ENCODE results near the gene SRGAP2B. TPM values are rescaled to one million over a fixed set of nuclear protein-coding genes. Genes with fewer than 3 reads are reported as not detected.
"Not testable (repeated sequence)": the region's sequence is repeated elsewhere in the genome, so short reads cannot be mapped to it uniquely, and the experiment has no call there.

SRGAP2B gene
- total RNA-seq, 1 donor from 2014 or later: 33.9 TPM

DNA sequence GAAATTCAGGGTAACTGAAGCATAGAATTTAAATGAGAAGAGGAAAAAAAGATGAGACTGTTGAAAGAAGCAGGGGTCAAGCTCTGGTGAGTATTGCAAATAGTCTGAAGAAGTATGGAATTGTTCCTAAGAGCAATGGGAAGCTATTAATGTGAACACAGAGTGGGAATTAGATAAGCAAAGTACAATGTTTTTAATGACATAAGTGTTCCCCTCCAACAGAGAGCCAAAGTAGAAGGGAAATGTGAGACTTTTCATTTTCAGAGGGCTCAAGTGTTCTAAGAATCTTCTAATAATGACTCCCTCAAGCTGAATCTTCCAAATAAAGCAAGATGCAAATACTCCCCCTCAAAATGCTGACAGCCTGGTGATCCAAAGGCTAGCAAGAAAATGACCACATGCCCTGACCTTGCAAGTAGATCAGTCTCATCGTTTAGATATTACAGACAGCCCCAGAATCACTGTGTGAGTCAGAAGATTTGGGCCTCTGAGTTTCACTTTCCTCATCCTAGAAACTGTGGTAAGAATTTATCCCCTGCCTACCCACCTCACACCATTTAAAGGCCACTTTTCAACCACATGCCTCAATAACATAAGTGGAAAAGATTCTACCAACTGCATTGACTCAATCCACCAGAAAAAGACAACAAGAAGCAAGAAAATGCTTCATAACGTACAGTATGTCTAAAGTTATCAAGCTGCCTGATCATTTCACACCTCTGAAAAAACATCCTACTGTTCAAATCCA, 79.2 kb downstream of the SRGAP2B start:
- not testable (repeated sequence) for H3K4me1 ChIP-seq (ENCODE audit: control insufficient read depth in 3 of 3, insufficient read depth in 3 of 3, low read length in 3 of 3); H3K27me3 ChIP-seq (ENCODE audit: control insufficient read depth in 3 of 3, insufficient read depth in 3 of 3, low read length in 3 of 3); H3K27ac ChIP-seq (ENCODE audit: low read depth, low read length); H3K4me3 ChIP-seq (ENCODE audit: low read length in 3 of 3); H3K9ac ChIP-seq (ENCODE audit: low read depth in 1 of 3, low read length in 3 of 3); H3K9me3 ChIP-seq (ENCODE audit: control insufficient read depth in 3 of 3, low read length in 3 of 3); H3K36me3 ChIP-seq (ENCODE audit: control insufficient read depth in 3 of 3, insufficient read depth in 3 of 3, low read length in 3 of 3)

DNA sequence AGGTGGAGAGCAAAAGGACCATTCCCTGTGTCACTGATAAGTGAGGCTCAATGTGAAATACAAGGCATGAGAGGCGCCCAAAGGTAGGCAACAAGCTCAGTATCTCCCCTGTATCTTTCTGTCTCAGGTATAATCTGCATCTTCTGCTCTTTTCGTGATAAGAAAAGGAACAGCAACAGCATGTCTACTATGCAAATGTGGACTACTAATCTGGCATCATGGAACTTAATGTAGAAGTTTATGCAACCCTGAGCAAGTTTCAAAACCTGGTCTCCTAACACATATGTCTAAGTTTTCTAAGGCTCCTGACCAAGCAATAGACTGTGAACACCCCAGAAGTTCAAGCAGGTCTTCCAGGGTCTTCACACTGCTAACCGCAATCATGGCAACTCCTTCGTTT, 81.8 kb downstream of the SRGAP2B start:
- H3K4me3 ChIP-seq (ENCODE audit: low read length in 3 of 3); H3K27ac ChIP-seq (ENCODE audit: low read depth, low read length); H3K4me1 ChIP-seq (ENCODE audit: control insufficient read depth in 3 of 3, insufficient read depth in 3 of 3, low read length in 3 of 3); H3K36me3 ChIP-seq (ENCODE audit: control insufficient read depth in 3 of 3, insufficient read depth in 3 of 3, low read length in 3 of 3); H3K9ac ChIP-seq (ENCODE audit: low read depth in 1 of 3, low read length in 3 of 3); H3K9me3 ChIP-seq (ENCODE audit: control insufficient read depth in 3 of 3, low read length in 3 of 3); H3K27me3 ChIP-seq (ENCODE audit: control insufficient read depth in 3 of 3, insufficient read depth in 3 of 3, low read length in 3 of 3): not testable (repeated sequence)

DNA sequence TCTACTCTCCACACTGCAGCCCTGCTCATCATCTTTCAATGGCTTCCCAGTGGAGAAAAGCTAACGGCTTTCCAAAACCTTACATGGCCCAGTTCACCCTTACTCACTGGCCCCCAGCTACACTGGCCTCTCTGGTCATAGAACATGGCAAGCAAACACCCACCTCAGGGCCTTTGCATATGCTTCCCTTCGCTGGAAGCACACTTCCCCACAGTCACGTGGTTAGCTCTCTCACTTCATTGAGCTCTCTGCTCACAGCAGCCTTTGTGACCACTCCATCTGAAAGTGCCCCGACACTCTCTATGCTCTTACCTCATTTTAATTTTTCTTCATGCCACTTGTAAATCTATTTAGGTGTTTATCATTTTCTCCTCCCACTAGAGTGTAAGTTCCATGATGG, 83.3 kb downstream of the SRGAP2B start:
- H3K36me3 ChIP-seq (ENCODE audit: control insufficient read depth in 3 of 3, insufficient read depth in 3 of 3, low read length in 3 of 3); H3K4me1 ChIP-seq (ENCODE audit: control insufficient read depth in 3 of 3, insufficient read depth in 3 of 3, low read length in 3 of 3); H3K9ac ChIP-seq (ENCODE audit: low read depth in 1 of 3, low read length in 3 of 3); H3K4me3 ChIP-seq (ENCODE audit: low read length in 3 of 3); H3K27ac ChIP-seq (ENCODE audit: low read depth, low read length); H3K27me3 ChIP-seq (ENCODE audit: control insufficient read depth in 3 of 3, insufficient read depth in 3 of 3, low read length in 3 of 3); H3K9me3 ChIP-seq (ENCODE audit: control insufficient read depth in 3 of 3, low read length in 3 of 3): not testable (repeated sequence)

DNA sequence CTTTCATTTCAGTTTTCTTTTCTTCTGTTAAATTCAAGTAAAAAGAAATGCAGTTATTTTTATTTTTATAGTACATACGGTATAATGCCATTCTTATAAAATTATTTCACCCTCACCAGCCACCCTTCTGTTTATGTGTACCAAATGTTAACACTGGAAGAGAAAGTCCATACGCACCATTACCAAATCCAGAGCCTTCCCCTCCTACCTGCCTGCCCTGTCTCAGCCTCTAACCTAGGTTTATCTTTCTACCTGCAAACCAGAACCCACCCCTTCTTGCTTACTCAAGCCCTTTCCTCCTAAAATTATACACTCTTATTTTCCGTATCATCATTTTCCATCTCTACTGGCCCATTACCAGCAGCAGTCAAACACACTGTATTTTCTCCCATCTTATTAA, 84.5 kb downstream of the SRGAP2B start:
- H3K4me1 ChIP-seq (ENCODE audit: control insufficient read depth in 3 of 3, insufficient read depth in 3 of 3, low read length in 3 of 3); H3K9me3 ChIP-seq (ENCODE audit: control insufficient read depth in 3 of 3, low read length in 3 of 3); H3K27me3 ChIP-seq (ENCODE audit: control insufficient read depth in 3 of 3, insufficient read depth in 3 of 3, low read length in 3 of 3); H3K36me3 ChIP-seq (ENCODE audit: control insufficient read depth in 3 of 3, insufficient read depth in 3 of 3, low read length in 3 of 3); H3K9ac ChIP-seq (ENCODE audit: low read depth in 1 of 3, low read length in 3 of 3); H3K27ac ChIP-seq (ENCODE audit: low read depth, low read length); H3K4me3 ChIP-seq (ENCODE audit: low read length in 3 of 3): not testable (repeated sequence)

DNA sequence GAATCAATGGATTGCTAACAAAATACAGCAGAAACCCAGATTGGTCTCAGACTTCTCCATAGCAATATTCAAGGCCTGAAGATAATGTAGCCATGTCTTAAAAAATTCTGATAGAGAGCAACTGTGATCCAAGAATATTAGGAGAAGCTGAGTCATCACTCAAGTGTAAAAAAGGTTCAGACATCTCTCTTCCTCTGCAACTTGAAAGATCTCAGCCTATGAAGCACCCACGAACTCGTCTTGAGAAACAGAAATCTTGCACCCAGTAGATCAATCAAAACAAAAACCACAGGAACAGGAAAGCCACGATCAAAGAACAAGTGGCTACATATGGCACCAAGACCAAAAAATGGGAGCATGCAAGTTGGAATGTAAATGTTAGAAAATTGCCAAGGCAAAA, 85.2 kb downstream of the SRGAP2B start:
- H3K4me3 ChIP-seq (ENCODE audit: low read length in 3 of 3); H3K9ac ChIP-seq (ENCODE audit: low read depth in 1 of 3, low read length in 3 of 3); H3K27ac ChIP-seq (ENCODE audit: low read depth, low read length); H3K36me3 ChIP-seq (ENCODE audit: control insufficient read depth in 3 of 3, insufficient read depth in 3 of 3, low read length in 3 of 3); H3K9me3 ChIP-seq (ENCODE audit: control insufficient read depth in 3 of 3, low read length in 3 of 3); H3K4me1 ChIP-seq (ENCODE audit: control insufficient read depth in 3 of 3, insufficient read depth in 3 of 3, low read length in 3 of 3); H3K27me3 ChIP-seq (ENCODE audit: control insufficient read depth in 3 of 3, insufficient read depth in 3 of 3, low read length in 3 of 3): not testable (repeated sequence)

DNA sequence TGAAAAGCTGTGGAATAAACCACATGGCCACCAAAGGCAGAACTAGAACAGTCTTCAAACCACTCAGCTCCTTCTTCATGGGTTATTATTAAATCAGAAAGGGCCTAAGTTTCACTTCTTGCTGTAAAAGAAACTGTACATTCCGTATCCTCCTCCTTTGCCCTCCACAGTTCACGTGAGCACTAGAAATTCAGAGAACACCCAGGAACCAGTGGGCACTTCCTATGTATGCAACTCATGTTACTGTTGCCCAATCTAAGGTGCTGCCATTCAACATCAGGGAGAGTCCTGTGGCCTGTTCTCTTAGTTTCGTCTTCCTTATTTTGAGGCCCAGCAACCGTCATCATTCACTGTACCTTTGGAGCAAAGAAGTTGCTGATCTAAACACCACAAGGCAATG, 86.7 kb downstream of the SRGAP2B start:
- H3K27ac ChIP-seq (ENCODE audit: low read depth, low read length); H3K27me3 ChIP-seq (ENCODE audit: control insufficient read depth in 3 of 3, insufficient read depth in 3 of 3, low read length in 3 of 3); H3K4me1 ChIP-seq (ENCODE audit: control insufficient read depth in 3 of 3, insufficient read depth in 3 of 3, low read length in 3 of 3); H3K9me3 ChIP-seq (ENCODE audit: control insufficient read depth in 3 of 3, low read length in 3 of 3); H3K4me3 ChIP-seq (ENCODE audit: low read length in 3 of 3); H3K36me3 ChIP-seq (ENCODE audit: control insufficient read depth in 3 of 3, insufficient read depth in 3 of 3, low read length in 3 of 3); H3K9ac ChIP-seq (ENCODE audit: low read depth in 1 of 3, low read length in 3 of 3): not testable (repeated sequence)

DNA sequence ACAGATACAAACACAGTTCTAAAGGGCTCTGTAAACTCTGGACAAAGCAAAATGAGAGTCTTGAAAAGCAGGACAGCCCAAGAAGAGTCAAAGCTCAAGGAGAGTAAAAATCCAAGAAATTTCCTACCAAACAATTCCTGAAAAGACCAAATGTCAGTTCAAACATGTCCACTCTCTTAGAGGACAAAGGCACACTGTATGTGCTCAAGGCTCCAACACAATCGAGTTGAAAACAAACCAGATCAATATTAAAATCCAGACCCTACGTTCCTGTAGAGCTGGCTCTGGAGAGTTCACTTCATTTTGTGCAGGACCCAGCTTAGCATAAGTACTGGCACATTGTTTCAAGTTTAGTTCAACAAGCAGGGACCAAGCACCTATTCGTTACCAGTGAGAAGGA, 90.0 kb downstream of the SRGAP2B start:
- H3K9me3 ChIP-seq (ENCODE audit: control insufficient read depth in 3 of 3, low read length in 3 of 3); H3K27ac ChIP-seq (ENCODE audit: low read depth, low read length); H3K27me3 ChIP-seq (ENCODE audit: control insufficient read depth in 3 of 3, insufficient read depth in 3 of 3, low read length in 3 of 3); H3K9ac ChIP-seq (ENCODE audit: low read depth in 1 of 3, low read length in 3 of 3); H3K36me3 ChIP-seq (ENCODE audit: control insufficient read depth in 3 of 3, insufficient read depth in 3 of 3, low read length in 3 of 3); H3K4me1 ChIP-seq (ENCODE audit: control insufficient read depth in 3 of 3, insufficient read depth in 3 of 3, low read length in 3 of 3); H3K4me3 ChIP-seq (ENCODE audit: low read length in 3 of 3): not testable (repeated sequence)

DNA sequence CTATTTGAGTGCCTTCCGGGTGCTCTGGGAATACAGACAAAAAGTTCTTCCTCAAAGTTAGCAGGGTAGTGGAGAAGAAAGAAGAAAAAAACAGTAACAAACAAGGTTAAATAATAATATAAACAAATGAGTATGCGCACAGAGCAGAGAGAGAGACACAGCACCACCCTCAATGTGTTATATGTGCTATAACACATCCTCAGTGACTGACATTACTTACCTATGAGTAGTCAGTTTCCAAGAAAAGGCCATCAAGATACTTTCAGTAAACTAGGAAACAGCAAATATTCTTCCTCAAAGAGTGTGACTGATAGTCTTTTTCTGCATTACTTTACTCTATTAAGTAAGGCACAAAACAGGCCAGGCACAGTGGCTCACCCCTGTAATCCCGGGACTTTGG, 93.7 kb downstream of the SRGAP2B start:
- not testable (repeated sequence) for H3K9ac ChIP-seq (ENCODE audit: low read depth in 1 of 3, low read length in 3 of 3); H3K36me3 ChIP-seq (ENCODE audit: control insufficient read depth in 3 of 3, insufficient read depth in 3 of 3, low read length in 3 of 3); H3K27ac ChIP-seq (ENCODE audit: low read depth, low read length); H3K27me3 ChIP-seq (ENCODE audit: control insufficient read depth in 3 of 3, insufficient read depth in 3 of 3, low read length in 3 of 3); H3K4me1 ChIP-seq (ENCODE audit: control insufficient read depth in 3 of 3, insufficient read depth in 3 of 3, low read length in 3 of 3); H3K9me3 ChIP-seq (ENCODE audit: control insufficient read depth in 3 of 3, low read length in 3 of 3); H3K4me3 ChIP-seq (ENCODE audit: low read length in 3 of 3)

DNA sequence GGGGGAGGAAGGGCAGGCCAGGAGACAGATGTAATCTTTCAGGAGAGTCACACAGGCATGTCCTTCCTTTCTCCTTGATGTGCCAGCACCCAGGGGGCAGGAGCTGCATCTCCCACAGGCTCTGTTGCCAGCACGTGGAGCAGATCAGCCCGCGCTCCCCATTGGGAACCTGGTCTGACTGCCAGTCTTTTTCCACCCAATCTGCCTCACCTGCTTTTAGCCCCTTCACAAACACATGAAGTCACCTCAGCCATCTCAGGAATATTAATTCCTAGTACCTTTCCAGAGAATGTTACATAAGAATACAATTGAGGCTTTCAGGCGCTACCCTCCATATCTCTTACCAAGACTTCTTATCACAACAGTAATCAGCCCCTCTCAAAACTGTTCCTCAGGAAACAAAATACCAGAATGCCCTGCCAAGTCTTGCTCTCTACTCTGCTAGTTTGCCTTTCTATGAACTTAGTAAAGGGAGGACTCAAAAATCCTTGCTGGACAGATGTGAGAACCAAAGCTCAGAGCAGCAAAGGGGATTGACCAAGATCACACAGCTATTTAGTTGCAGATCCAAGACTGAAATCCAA, 94.3 kb downstream of the SRGAP2B start:
- H3K27me3 ChIP-seq (ENCODE audit: control insufficient read depth in 3 of 3, insufficient read depth in 3 of 3, low read length in 3 of 3); H3K36me3 ChIP-seq (ENCODE audit: control insufficient read depth in 3 of 3, insufficient read depth in 3 of 3, low read length in 3 of 3): not testable (repeated sequence)

DNA sequence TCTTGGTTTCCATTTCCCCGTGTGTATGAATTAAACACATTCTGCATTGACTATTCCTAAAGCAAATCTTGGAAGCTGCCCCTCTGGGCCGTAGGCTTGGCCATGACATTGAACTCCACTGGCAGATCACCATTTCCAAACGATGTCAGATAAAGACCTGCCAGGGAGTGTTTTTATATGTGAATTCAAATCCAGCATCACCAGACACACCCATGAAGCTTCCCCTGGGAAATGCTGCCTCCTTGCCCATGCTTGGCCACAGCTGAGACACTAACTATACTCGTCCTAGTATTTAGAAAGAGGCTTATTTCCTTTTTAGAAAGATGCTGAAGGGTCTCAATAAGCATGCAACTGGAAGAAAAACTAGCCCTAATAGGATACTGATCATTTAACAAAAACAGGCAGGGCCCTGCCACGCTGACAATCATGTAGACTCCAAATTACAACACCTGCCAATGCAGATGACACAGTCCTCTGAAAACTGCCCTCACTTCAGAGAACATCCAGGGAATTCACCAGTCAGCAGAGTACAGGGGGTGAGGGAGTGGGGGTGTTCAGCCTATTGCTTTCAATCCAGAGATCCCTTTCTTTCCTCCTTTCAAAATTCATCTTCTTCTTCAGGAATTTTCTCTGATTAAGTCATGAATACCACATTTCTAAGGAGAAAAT, 94.9 kb downstream of the SRGAP2B start:
- H3K27ac ChIP-seq (ENCODE audit: low read depth, low read length); H3K9me3 ChIP-seq (ENCODE audit: control insufficient read depth in 3 of 3, low read length in 3 of 3); H3K27me3 ChIP-seq (ENCODE audit: control insufficient read depth in 3 of 3, insufficient read depth in 3 of 3, low read length in 3 of 3); H3K36me3 ChIP-seq (ENCODE audit: control insufficient read depth in 3 of 3, insufficient read depth in 3 of 3, low read length in 3 of 3); H3K4me1 ChIP-seq (ENCODE audit: control insufficient read depth in 3 of 3, insufficient read depth in 3 of 3, low read length in 3 of 3); H3K9ac ChIP-seq (ENCODE audit: low read depth in 1 of 3, low read length in 3 of 3); H3K4me3 ChIP-seq (ENCODE audit: low read length in 3 of 3): not testable (repeated sequence)

More for the DNA sequence above, 94.3 kb downstream of the SRGAP2B start:
- H3K4me1 ChIP-seq (ENCODE audit: control insufficient read depth in 3 of 3, insufficient read depth in 3 of 3, low read length in 3 of 3); H3K9ac ChIP-seq (ENCODE audit: low read depth in 1 of 3, low read length in 3 of 3); H3K4me3 ChIP-seq (ENCODE audit: low read length in 3 of 3); H3K9me3 ChIP-seq (ENCODE audit: control insufficient read depth in 3 of 3, low read length in 3 of 3); H3K27ac ChIP-seq (ENCODE audit: low read depth, low read length): not testable (repeated sequence)
